Prostate gland (tissue), 2 donors: ENCODE measurements around the gene EBLN1.

ENCODE experiments used
- POLR2A ChIP-seq: fragments of 450-650 bp; IDR thresholded peaks from one replicate; pipeline ENCODE4 v1.6.1; 2016; ENCODE audit warnings: antibody characterized with exemption, mild to moderate bottlenecking
- POLR2AphosphoS5 ChIP-seq: sonication (generic); formaldehyde crosslinking; IDR thresholded peaks from one replicate; pipeline ENCODE4 v1.6.1; 2017; ENCODE audit warnings: antibody characterized with exemption
- TF ChIP-seq, protein P1 (sequence below), 4 experiments: fragments of 200-600 bp in 2 of 4; fragments of 450-650 bp in 2 of 4; sonication (generic) in 2 of 4; IDR thresholded peaks; 1 replicate in 3 of 4; 2 replicates in 1 of 4; pipeline ENCODE4 v1.5.1; 2016 to 2019; ENCODE audit warnings: antibody characterized with exemption in 4 of 4, mild to moderate bottlenecking in 2 of 4, moderate library complexity in 2 of 4

DNA sequence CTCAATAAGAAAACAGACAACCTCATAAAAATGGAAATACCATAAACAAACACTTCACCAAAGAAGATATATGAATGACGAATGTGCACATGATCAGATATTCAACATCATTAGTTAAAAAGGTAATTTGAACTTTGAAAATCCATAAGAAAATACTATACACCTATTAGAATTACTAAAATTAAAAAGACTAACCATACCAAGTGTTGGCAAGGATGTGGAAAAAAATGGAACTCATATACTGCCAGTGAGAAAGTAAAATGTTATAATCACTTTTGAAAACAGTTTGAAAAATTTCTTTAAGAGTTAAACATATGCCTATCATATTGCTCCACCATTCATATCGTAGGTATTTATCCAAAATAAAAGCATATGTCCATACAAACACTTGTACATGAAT, 37.1 kb downstream of the EBLN1 start:
- no peak for TF ChIP-seq POLR2AphosphoS5
- TF ChIP-seq, protein P1, sequence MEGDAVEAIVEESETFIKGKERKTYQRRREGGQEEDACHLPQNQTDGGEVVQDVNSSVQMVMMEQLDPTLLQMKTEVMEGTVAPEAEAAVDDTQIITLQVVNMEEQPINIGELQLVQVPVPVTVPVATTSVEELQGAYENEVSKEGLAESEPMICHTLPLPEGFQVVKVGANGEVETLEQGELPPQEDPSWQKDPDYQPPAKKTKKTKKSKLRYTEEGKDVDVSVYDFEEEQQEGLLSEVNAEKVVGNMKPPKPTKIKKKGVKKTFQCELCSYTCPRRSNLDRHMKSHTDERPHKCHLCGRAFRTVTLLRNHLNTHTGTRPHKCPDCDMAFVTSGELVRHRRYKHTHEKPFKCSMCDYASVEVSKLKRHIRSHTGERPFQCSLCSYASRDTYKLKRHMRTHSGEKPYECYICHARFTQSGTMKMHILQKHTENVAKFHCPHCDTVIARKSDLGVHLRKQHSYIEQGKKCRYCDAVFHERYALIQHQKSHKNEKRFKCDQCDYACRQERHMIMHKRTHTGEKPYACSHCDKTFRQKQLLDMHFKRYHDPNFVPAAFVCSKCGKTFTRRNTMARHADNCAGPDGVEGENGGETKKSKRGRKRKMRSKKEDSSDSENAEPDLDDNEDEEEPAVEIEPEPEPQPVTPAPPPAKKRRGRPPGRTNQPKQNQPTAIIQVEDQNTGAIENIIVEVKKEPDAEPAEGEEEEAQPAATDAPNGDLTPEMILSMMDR (IDR thresholded peaks at IDR 0.05): no peak
- TF ChIP-seq POLR2A: no peak
